ENCODE results near the gene FTSJ3.

FTSJ3 gene

DNA sequence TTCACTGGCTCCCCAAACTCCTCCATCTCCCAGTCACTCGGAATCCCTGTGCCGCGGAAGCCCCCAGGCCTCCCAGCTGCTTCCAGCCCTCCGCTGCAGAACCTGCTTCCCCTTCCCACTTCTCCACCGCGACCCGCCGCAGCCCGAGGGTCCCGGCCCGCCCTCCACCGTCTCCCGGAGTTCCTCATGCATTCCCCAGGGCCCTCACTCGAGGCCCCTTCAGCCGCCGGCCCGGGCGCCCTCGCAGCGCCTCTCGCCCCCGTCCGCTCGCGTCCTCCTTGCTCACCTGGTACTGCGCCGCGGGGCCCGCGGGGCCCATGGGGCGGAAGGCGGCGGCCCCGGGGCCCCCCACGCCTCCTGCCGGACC, 14.7 kb upstream of the FTSJ3 start:
- TF ChIP-seq, protein P1, sequence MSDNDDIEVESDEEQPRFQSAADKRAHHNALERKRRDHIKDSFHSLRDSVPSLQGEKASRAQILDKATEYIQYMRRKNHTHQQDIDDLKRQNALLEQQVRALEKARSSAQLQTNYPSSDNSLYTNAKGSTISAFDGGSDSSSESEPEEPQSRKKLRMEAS (IDR thresholded peaks at IDR 0.05), result no peak
- peak; percentile 51; the same call in 1 of the 2 replicates for TF ChIP-seq ZBTB7A (IDR thresholded peaks at IDR 0.05; ENCODE audit: low read depth)

DNA sequence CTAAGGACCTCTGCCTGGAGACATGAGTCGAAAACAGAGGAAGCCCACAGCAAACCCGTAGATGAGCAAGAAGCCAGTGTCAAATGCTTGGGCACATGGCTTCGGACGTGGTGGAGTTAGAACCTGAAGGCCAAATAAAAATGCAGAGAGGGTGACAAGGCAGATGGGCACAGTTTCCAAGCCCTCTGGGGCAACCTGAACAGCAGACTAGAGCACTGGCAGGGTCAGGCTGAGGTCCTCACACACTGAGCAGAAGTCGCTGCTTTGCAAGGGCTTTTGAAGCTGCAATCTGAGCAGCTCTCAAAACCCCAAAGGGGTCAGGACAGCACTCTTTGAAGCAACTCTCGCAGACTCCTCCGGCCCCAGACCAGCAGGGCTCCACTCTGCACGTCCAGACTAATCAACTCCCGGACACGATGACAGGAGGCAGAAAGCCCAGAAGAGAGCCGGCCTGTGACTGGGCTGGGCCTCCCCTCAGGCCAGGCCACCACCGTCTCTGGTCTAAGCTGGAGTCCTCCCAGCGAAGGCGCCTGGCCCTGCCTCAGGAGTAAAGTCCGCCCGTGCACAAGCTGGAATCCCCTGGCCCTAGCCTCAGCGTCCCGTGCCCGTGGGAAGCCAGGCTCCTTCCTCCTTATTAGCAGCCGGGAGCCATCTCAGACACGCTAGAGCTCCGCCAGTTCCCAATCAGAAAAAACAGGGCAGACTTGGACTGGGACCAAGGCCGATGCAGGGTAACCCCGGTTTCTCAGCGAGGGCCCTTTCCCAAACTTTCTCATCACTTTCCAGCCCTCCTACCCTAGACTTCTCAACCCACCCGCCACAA, 14.1 kb upstream of the FTSJ3 start:
- TF ChIP-seq EGR1 (IDR thresholded peaks at IDR 0.05) (no peak), CEBPB (IDR thresholded peaks at IDR 0.05) (no peak), TCF12 (IDR thresholded peaks at IDR 0.05; ENCODE audit: low read depth) (no peak), CREB1 (IDR thresholded peaks at IDR 0.05; ENCODE audit: low read depth) (no peak), TAF1 (IDR thresholded peaks at IDR 0.05; ENCODE audit: low read depth) (no peak), ZBTB7A (IDR thresholded peaks at IDR 0.05; ENCODE audit: low read depth) (no peak), NFIC (IDR thresholded peaks at IDR 0.05) (no peak)
- TF ChIP-seq, protein P2, sequence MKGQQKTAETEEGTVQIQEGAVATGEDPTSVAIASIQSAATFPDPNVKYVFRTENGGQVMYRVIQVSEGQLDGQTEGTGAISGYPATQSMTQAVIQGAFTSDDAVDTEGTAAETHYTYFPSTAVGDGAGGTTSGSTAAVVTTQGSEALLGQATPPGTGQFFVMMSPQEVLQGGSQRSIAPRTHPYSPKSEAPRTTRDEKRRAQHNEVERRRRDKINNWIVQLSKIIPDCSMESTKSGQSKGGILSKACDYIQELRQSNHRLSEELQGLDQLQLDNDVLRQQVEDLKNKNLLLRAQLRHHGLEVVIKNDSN (IDR thresholded peaks at IDR 0.05), result no peak
- TF ChIP-seq, protein P1 (IDR thresholded peaks at IDR 0.05), result no peak; the same call in 1 of the 2 replicates
- TF ChIP-seq, protein P3, sequence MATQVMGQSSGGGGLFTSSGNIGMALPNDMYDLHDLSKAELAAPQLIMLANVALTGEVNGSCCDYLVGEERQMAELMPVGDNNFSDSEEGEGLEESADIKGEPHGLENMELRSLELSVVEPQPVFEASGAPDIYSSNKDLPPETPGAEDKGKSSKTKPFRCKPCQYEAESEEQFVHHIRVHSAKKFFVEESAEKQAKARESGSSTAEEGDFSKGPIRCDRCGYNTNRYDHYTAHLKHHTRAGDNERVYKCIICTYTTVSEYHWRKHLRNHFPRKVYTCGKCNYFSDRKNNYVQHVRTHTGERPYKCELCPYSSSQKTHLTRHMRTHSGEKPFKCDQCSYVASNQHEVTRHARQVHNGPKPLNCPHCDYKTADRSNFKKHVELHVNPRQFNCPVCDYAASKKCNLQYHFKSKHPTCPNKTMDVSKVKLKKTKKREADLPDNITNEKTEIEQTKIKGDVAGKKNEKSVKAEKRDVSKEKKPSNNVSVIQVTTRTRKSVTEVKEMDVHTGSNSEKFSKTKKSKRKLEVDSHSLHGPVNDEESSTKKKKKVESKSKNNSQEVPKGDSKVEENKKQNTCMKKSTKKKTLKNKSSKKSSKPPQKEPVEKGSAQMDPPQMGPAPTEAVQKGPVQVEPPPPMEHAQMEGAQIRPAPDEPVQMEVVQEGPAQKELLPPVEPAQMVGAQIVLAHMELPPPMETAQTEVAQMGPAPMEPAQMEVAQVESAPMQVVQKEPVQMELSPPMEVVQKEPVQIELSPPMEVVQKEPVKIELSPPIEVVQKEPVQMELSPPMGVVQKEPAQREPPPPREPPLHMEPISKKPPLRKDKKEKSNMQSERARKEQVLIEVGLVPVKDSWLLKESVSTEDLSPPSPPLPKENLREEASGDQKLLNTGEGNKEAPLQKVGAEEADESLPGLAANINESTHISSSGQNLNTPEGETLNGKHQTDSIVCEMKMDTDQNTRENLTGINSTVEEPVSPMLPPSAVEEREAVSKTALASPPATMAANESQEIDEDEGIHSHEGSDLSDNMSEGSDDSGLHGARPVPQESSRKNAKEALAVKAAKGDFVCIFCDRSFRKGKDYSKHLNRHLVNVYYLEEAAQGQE (IDR thresholded peaks at IDR 0.05; ENCODE audit: low read depth), result no peak

DNA sequence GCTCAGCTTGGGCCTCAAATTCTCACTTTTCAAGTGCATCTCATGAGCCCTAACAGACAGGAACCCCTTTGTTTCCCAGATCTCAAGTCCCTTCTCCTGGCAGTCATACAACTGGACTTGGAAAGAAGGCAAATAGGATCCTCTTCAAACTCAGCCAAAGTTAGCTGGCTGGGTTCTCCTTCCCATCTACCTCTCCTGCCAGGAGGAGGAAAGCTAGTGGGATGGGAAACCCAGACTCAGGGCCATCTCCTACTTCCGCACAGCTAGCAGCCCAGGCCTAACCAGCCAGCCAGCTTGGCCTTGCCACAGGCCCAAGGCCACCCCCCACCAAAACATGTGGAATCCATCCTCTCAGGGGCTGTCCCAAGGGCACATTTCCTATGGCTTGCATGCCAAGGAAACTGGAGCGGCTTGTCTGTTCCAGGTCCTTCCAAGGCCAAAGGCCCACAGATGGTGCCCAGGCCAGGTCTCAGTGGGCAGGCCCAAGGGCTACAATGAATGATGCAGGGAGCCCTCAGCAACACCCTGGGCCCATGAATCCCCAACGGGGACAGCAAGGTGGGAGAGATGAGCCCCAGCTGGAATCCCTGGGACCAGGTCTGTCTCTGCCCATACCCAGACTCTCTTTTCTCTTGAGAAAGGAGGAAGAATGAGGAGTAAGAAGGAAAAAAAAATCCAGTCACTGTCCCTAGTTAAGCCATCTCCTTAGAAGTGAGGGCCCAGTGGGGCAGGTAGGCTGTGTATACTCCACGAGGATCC, 13.3 kb upstream of the FTSJ3 start:
- TF ChIP-seq NFIC (IDR thresholded peaks at IDR 0.05) (no peak), TAF1 (IDR thresholded peaks at IDR 0.05; ENCODE audit: low read depth) (no peak), ZBTB7A (IDR thresholded peaks at IDR 0.05; ENCODE audit: low read depth) (no peak), RAD21 (IDR thresholded peaks at IDR 0.05; ENCODE audit: low read depth) (no peak), EGR1 (IDR thresholded peaks at IDR 0.05) (no peak), CREB1 (IDR thresholded peaks at IDR 0.05; ENCODE audit: low read depth) (no peak), FOXM1 (IDR thresholded peaks at IDR 0.05; ENCODE audit: borderline replicate concordance, low read depth) (no peak), TCF12 (IDR thresholded peaks at IDR 0.05; ENCODE audit: low read depth) (no peak), TEAD4 (IDR thresholded peaks at IDR 0.05) (no peak), EP300 (IDR thresholded peaks at IDR 0.05; ENCODE audit: borderline replicate concordance) (no peak), YY1 (IDR thresholded peaks at IDR 0.05; ENCODE audit: low read depth) (no peak), CEBPB (IDR thresholded peaks at IDR 0.05) (no peak)
- TF ChIP-seq, protein P3 (IDR thresholded peaks at IDR 0.05; ENCODE audit: low read depth), result no peak
- TF ChIP-seq, protein P1 (IDR thresholded peaks at IDR 0.05), result no peak
- TF ChIP-seq, protein P2 (IDR thresholded peaks at IDR 0.05), result no peak

DNA sequence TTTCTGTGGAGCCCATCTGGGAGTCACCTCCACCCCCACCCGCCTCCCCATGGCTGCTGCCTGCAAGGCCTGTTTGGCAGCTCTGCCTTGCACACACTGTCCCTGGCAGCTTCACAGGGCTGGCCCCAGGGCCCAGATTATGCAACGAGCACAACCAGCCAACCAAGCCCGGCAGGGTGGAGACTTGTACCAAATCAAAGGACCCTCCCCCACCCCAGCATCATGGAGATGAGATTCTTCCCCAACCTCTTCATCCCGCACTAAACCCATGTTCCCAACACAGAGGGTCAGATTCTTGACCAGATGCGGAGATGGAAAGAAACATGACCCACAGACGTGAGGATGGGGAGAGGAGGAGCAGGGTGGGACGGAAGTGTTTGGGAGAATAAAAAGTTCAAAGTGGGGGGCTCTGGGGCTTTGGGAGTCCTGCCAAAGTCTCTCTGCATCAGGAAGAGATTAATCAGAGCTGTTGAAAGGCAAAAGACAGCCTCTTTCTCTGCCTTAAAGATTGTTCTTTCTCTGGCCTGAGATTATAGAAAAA, 11.2 kb upstream of the FTSJ3 start:
- TF ChIP-seq CEBPB (IDR thresholded peaks at IDR 0.05), result 0 out of 2 replicates have a peak, but pooled peaks have one; percentile 15
- TF ChIP-seq TCF12 (IDR thresholded peaks at IDR 0.05; ENCODE audit: low read depth), result no peak

DNA sequence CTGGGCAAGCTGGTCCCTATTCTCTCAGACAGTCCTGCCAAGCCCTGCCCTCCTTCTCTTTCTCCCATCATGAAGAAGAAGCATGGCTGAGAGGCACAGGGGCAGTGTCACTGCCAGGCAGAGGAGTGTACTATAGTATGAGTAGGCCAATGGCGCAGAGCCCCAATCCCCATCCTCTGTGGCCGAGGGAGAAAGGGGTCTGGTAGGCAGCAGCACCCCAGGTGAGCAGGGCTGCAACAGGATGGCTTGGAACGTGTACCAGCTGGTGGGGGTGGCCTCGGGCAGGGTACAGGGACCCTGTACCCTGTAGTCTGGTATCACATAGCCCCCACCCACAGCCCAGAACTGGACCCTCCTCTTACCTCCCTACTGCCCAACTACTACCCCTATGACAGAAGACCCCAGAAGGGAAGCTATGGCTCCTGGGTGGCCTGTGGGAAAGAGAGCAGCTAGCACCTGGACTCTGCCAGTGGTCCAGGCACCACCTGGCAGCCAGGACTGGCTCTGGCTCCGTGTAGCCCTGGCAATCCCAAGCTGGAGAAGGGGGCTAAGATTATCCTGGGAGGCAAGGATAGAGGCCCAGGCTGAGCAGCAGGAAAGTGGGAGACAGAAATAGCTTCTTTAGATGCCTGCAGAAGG, 10.6 kb upstream of the FTSJ3 start:
- TF ChIP-seq EP300 (IDR thresholded peaks at IDR 0.05; ENCODE audit: borderline replicate concordance), result no peak
- no peak for TF ChIP-seq EGR1 (IDR thresholded peaks at IDR 0.05)
- no peak for TF ChIP-seq TCF12 (IDR thresholded peaks at IDR 0.05; ENCODE audit: low read depth)
- no peak for TF ChIP-seq ZBTB7A (IDR thresholded peaks at IDR 0.05; ENCODE audit: low read depth)
- TF ChIP-seq YY1 (IDR thresholded peaks at IDR 0.05; ENCODE audit: low read depth), result no peak
- TF ChIP-seq NFIC (IDR thresholded peaks at IDR 0.05), result no peak
- TF ChIP-seq, protein P3 (IDR thresholded peaks at IDR 0.05; ENCODE audit: low read depth), result no peak
- no peak for TF ChIP-seq FOXM1 (IDR thresholded peaks at IDR 0.05; ENCODE audit: borderline replicate concordance, low read depth)
- no peak for TF ChIP-seq CREB1 (IDR thresholded peaks at IDR 0.05; ENCODE audit: low read depth)
- no peak for TF ChIP-seq CEBPB (IDR thresholded peaks at IDR 0.05)
- TF ChIP-seq, protein P1 (IDR thresholded peaks at IDR 0.05), result no peak
- no peak for TF ChIP-seq TAF1 (IDR thresholded peaks at IDR 0.05; ENCODE audit: low read depth)
- TF ChIP-seq TEAD4 (IDR thresholded peaks at IDR 0.05), result no peak
- TF ChIP-seq RAD21 (IDR thresholded peaks at IDR 0.05; ENCODE audit: low read depth), result no peak
- TF ChIP-seq, protein P2 (IDR thresholded peaks at IDR 0.05), result no peak
